Measurements from ENCODE around the gene TRANK1.

The TRANK1 gene

GRCh38 chr3:36944641-36945270 lies at the start of gene TRANK1:
Gene TRANK1 (minus strand): TSS chr3:36945054. CDS start chr3:36944809, 245 bp downstream.
- Histone ChIP-seq H3K36me3 (ENCODE audit: insufficient read depth, low read length) (no peaks in the 10 kb centered on the region), H3K4me1 (ENCODE audit: insufficient read depth, low read length) (peaks cover 6% of the 10 kb centered on the region; the same call in 1 of the 2 replicates), H3K9ac (ENCODE audit: low read depth, low read length) (peak within 1 kb of the TSS; percentile 68), H3K9me3 (ENCODE audit: control insufficient read depth, insufficient read depth, low read length) (peaks cover 3% of the 10 kb centered on the region; the same call in 1 of the 2 replicates)

GRCh38 chr3:36993326-36994283 lies 48.8 kb upstream of the TRANK1 start, which contains the start of gene MLH1:
Gene MLH1 (plus strand): TSS chr3:36993518. CDS start chr3:36993548, 30 bp downstream.
- H3K36me3 ChIP-seq (ENCODE audit: insufficient read depth, low read length) = 0 out of 2 replicates have a peak, but pooled peaks cover 12% of the 10 kb centered on the region
- H3K9me3 ChIP-seq (ENCODE audit: control insufficient read depth, insufficient read depth, low read length) = no peaks in the 10 kb centered on the region
- peaks cover 12% of the 10 kb centered on the region for H3K4me1 ChIP-seq (ENCODE audit: insufficient read depth, low read length)
- H3K9ac ChIP-seq (ENCODE audit: low read depth, low read length) = peak within 1 kb of the TSS; percentile 80

- Histone ChIP-seq H3K36me3 (ENCODE audit: insufficient read depth, low read length) (0 out of 2 replicates have a peak, but pooled peaks cover 12% of the 10 kb centered on the region), H3K9me3 (ENCODE audit: control insufficient read depth, insufficient read depth, low read length) (no peaks in the 10 kb centered on the region), H3K4me1 (ENCODE audit: insufficient read depth, low read length) (peaks cover 12% of the 10 kb centered on the region), H3K9ac (ENCODE audit: low read depth, low read length) (peak within 1 kb of the TSS; percentile 80)
These were observed 48.0 kb upstream of the TRANK1 start, which contains the start of gene EPM2AIP1 for GRCh38 chr3:36992806-36993325. Gene EPM2AIP1 (minus strand): TSS chr3:36993131. CDS start chr3:36993077, 54 bp downstream.

GRCh38 chr3:36991923-36992805 lies 47.3 kb upstream of the TRANK1 start:
- Histone ChIP-seq H3K4me1 (ENCODE audit: insufficient read depth, low read length) (peaks cover 12% of the 10 kb centered on the region), H3K9ac (ENCODE audit: low read depth, low read length) (peak overlapping the region; percentile 78), H3K36me3 (ENCODE audit: insufficient read depth, low read length) (0 out of 2 replicates have a peak, but pooled peaks cover 12% of the 10 kb centered on the region), H3K9me3 (ENCODE audit: control insufficient read depth, insufficient read depth, low read length) (no peaks in the 10 kb centered on the region)

GRCh38 chr3:36991147-36991546 lies 46.3 kb upstream of the TRANK1 start:
- peaks cover 13% of the 10 kb centered on the region for H3K36me3 ChIP-seq (ENCODE audit: insufficient read depth, low read length)
- H3K9ac ChIP-seq (ENCODE audit: low read depth, low read length) = peak overlapping the region; percentile 78
- H3K9me3 ChIP-seq (ENCODE audit: control insufficient read depth, insufficient read depth, low read length) = no peaks in the 10 kb centered on the region
- peaks cover 12% of the 10 kb centered on the region for H3K4me1 ChIP-seq (ENCODE audit: insufficient read depth, low read length)

- H3K4me1 ChIP-seq (ENCODE audit: insufficient read depth, low read length) = peaks cover 12% of the 10 kb centered on the region
- H3K9me3 ChIP-seq (ENCODE audit: control insufficient read depth, insufficient read depth, low read length) = no peaks in the 10 kb centered on the region
- H3K36me3 ChIP-seq (ENCODE audit: insufficient read depth, low read length) = peaks cover 15% of the 10 kb centered on the region
- no peak overlapping the region for H3K9ac ChIP-seq (ENCODE audit: low read depth, low read length)
These were observed 44.7 kb upstream of the TRANK1 start for GRCh38 chr3:36989568-36989967.

GRCh38 chr3:36989005-36989404 lies 44.2 kb upstream of the TRANK1 start:
- Histone ChIP-seq H3K9ac (ENCODE audit: low read depth, low read length) (no peak overlapping the region), H3K4me1 (ENCODE audit: insufficient read depth, low read length) (peaks cover 12% of the 10 kb centered on the region), H3K9me3 (ENCODE audit: control insufficient read depth, insufficient read depth, low read length) (no peaks in the 10 kb centered on the region), H3K36me3 (ENCODE audit: insufficient read depth, low read length) (peaks cover 15% of the 10 kb centered on the region)

- Histone ChIP-seq H3K9ac (ENCODE audit: low read depth, low read length) (no peak overlapping the region), H3K36me3 (ENCODE audit: insufficient read depth, low read length) (peaks cover 17% of the 10 kb centered on the region), H3K9me3 (ENCODE audit: control insufficient read depth, insufficient read depth, low read length) (no peaks in the 10 kb centered on the region), H3K4me1 (ENCODE audit: insufficient read depth, low read length) (peaks cover 12% of the 10 kb centered on the region)
These were observed 43.5 kb upstream of the TRANK1 start for GRCh38 chr3:36988356-36988755.

GRCh38 chr3:36981006-36981405 lies 36.2 kb upstream of the TRANK1 start:
- no peaks in the 10 kb centered on the region for H3K4me1 ChIP-seq (ENCODE audit: insufficient read depth, low read length)
- no peak overlapping the region for H3K9ac ChIP-seq (ENCODE audit: low read depth, low read length)
- H3K9me3 ChIP-seq (ENCODE audit: control insufficient read depth, insufficient read depth, low read length) = peaks cover 12% of the 10 kb centered on the region
- H3K36me3 ChIP-seq (ENCODE audit: insufficient read depth, low read length) = peaks cover 11% of the 10 kb centered on the region

- H3K36me3 ChIP-seq (ENCODE audit: insufficient read depth, low read length) = no peaks in the 10 kb centered on the region
- H3K9ac ChIP-seq (ENCODE audit: low read depth, low read length) = no peak overlapping the region
- H3K4me1 ChIP-seq (ENCODE audit: insufficient read depth, low read length) = peaks cover 10% of the 10 kb centered on the region; the same call in 1 of the 2 replicates
- no peaks in the 10 kb centered on the region for H3K9me3 ChIP-seq (ENCODE audit: control insufficient read depth, insufficient read depth, low read length)
These were observed 28.3 kb upstream of the TRANK1 start for GRCh38 chr3:36973139-36973538.

- Histone ChIP-seq H3K9me3 (ENCODE audit: control insufficient read depth, insufficient read depth, low read length) (no peaks in the 10 kb centered on the region), H3K9ac (ENCODE audit: low read depth, low read length) (no peak overlapping the region), H3K36me3 (ENCODE audit: insufficient read depth, low read length) (no peaks in the 10 kb centered on the region), H3K4me1 (ENCODE audit: insufficient read depth, low read length) (peaks cover 10% of the 10 kb centered on the region; the same call in 1 of the 2 replicates)
These were observed 27.3 kb upstream of the TRANK1 start for GRCh38 chr3:36972163-36972562.

GRCh38 chr3:36969540-36970432 lies 24.9 kb upstream of the TRANK1 start:
- Histone ChIP-seq H3K9ac (ENCODE audit: low read depth, low read length) (no peak overlapping the region), H3K9me3 (ENCODE audit: control insufficient read depth, insufficient read depth, low read length) (no peaks in the 10 kb centered on the region), H3K4me1 (ENCODE audit: insufficient read depth, low read length) (peaks cover 10% of the 10 kb centered on the region; the same call in 1 of the 2 replicates), H3K36me3 (ENCODE audit: insufficient read depth, low read length) (no peaks in the 10 kb centered on the region)

- H3K4me1 ChIP-seq (ENCODE audit: insufficient read depth, low read length) = peaks cover 10% of the 10 kb centered on the region; the same call in 1 of the 2 replicates
- H3K9ac ChIP-seq (ENCODE audit: low read depth, low read length) = no peak overlapping the region
- H3K9me3 ChIP-seq (ENCODE audit: control insufficient read depth, insufficient read depth, low read length) = no peaks in the 10 kb centered on the region
- H3K36me3 ChIP-seq (ENCODE audit: insufficient read depth, low read length) = no peaks in the 10 kb centered on the region
These were observed 24.2 kb upstream of the TRANK1 start for GRCh38 chr3:36969085-36969484.
